Neutrophil (primary cell): ENCODE measurements around the gene MMD2.

Source experiments
- H3K27ac ChIP-seq: fragments of 200-600 bp; sonication (generic); 2 replicates; pipeline ENCODE4 v1.5.1; 2016; ENCODE audit warnings: mild to moderate bottlenecking, moderate library complexity
- H3K27me3 ChIP-seq: fragments of 200-600 bp; sonication (generic); 2 replicates; pipeline ENCODE4 v1.6.0; 2016; ENCODE audit warnings: mild to moderate bottlenecking
- H3K36me3 ChIP-seq: fragments of 200-600 bp; sonication (generic); 2 replicates; pipeline ENCODE4 v1.5.1; 2017
- H3K4me1 ChIP-seq, 2 experiments: fragments of 200-600 bp in 1 of 2; sonication (generic) in 1 of 2; 1 replicate in 1 of 2; 2 replicates in 1 of 2; pipeline versions ENCODE4 v1.5.1 to v1.6.1; 2013 to 2016; ENCODE audit warnings: low read depth in 1 of 2, low read length in 1 of 2, mild to moderate bottlenecking in 1 of 2, moderate library complexity in 1 of 2; ENCODE audit not compliant: control insufficient read depth in 1 of 2, insufficient read depth in 1 of 2
- H3K4me3 ChIP-seq, 2 experiments: fragments of 200-600 bp in 1 of 2; sonication (generic) in 1 of 2; 1 replicate in 1 of 2; 2 replicates in 1 of 2; pipeline ENCODE4 v1.5.1; 2013 to 2016; ENCODE audit warnings: low read depth in 1 of 2, low read length in 1 of 2, mild to moderate bottlenecking in 1 of 2, moderate library complexity in 1 of 2
- H3K9me3 ChIP-seq: fragments of 200-600 bp; sonication (generic); 2 replicates; pipeline ENCODE4 v1.5.1; 2016
- TF ChIP-seq, protein P1 (sequence below): fragments of 200-600 bp; sonication (generic); IDR thresholded peaks from 2 replicates; pipeline ENCODE4 v1.5.1; 2016; ENCODE audit warnings: antibody characterized with exemption

The MMD2 gene

DNA sequence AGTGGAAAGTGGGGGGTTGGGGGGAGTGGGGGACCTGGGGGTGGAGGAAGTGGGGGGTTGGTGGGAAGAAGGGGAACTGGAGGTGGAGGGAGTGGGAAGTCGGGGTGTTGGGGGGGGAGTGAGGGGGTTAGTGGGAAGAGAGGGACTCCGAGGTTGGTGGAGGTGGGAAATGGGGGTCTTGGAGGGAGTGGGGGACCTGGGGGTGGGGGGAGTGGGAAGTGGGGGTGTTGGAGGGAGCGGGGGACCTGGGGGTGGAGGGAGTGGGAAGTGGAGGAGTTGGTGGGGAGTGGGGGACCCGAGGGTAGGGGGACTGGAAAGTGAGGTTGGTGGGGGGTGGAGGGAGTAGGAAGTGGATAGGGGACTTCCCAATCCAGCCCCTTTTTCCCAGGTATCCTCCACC lies 906 bp upstream of the MMD2 start:
- H3K27me3 ChIP-seq = peaks cover 84% of the 10 kb centered on the region
- H3K27ac ChIP-seq = no peak overlapping the region
- no peaks in the 10 kb centered on the region for H3K36me3 ChIP-seq
- no peaks in the 10 kb centered on the region for H3K4me1 ChIP-seq
- no peak overlapping the region for H3K4me3 ChIP-seq
- TF ChIP-seq, protein P1, sequence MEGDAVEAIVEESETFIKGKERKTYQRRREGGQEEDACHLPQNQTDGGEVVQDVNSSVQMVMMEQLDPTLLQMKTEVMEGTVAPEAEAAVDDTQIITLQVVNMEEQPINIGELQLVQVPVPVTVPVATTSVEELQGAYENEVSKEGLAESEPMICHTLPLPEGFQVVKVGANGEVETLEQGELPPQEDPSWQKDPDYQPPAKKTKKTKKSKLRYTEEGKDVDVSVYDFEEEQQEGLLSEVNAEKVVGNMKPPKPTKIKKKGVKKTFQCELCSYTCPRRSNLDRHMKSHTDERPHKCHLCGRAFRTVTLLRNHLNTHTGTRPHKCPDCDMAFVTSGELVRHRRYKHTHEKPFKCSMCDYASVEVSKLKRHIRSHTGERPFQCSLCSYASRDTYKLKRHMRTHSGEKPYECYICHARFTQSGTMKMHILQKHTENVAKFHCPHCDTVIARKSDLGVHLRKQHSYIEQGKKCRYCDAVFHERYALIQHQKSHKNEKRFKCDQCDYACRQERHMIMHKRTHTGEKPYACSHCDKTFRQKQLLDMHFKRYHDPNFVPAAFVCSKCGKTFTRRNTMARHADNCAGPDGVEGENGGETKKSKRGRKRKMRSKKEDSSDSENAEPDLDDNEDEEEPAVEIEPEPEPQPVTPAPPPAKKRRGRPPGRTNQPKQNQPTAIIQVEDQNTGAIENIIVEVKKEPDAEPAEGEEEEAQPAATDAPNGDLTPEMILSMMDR = no peak
- H3K9me3 ChIP-seq = no peaks in the 10 kb centered on the region

DNA sequence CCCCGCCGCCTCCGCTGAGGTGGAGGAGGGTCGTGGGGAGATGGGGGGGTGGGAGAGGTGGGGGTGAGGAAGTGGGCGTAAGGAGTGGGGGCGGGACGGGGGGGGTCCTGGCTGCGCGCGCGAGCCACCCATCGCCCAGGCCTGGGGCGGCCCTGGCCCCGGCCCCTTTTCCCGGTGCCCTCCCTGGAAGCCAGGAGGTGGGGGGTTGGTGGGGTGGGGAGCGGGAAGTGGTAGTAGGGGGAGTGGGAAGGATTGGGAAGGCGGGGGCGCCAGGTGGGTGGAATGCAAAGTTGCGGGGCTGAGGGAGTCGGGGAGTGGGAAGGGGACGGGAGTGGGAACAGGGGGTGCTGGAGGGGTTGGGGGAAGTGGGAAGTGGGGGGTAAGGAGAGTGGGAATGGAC lies 319 bp upstream of the MMD2 start:
- no peak overlapping the region for H3K4me3 ChIP-seq
- TF ChIP-seq, protein P1 = no peak
- H3K27me3 ChIP-seq = peaks cover 84% of the 10 kb centered on the region
- no peaks in the 10 kb centered on the region for H3K4me1 ChIP-seq
- H3K9me3 ChIP-seq = no peaks in the 10 kb centered on the region
- no peak overlapping the region for H3K27ac ChIP-seq
- no peaks in the 10 kb centered on the region for H3K36me3 ChIP-seq

DNA sequence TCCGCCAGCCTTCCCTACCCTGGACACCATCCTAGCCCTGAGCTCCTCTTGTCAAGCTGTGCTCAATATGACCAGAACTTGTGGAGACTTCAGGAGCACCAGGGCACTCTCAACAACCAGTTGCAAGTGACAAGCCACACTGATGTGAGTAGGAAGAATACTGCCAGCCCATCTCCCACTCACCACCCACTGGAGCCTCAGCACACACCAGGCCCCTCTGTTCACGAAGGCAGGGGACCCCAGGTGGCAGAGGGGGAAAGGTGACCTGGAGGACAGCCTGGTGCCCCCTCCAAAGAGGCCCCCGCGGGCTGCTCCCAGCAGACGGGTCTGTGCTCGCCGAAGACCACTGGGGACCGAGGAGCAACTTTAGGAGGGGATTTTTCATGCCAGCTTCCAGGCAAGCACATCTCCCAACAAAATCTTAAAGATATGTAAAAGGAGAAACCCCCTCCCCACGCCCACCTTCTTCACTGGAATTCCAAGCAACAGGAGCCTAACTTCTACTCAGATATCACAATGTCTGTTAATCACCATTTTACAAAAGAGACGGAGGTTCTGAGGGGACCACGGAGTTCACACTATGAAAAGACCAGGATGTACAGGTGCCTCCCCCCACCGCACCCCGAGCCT lies 1.0 kb downstream of the MMD2 start:
- TF ChIP-seq, protein P1 = no peak

DNA sequence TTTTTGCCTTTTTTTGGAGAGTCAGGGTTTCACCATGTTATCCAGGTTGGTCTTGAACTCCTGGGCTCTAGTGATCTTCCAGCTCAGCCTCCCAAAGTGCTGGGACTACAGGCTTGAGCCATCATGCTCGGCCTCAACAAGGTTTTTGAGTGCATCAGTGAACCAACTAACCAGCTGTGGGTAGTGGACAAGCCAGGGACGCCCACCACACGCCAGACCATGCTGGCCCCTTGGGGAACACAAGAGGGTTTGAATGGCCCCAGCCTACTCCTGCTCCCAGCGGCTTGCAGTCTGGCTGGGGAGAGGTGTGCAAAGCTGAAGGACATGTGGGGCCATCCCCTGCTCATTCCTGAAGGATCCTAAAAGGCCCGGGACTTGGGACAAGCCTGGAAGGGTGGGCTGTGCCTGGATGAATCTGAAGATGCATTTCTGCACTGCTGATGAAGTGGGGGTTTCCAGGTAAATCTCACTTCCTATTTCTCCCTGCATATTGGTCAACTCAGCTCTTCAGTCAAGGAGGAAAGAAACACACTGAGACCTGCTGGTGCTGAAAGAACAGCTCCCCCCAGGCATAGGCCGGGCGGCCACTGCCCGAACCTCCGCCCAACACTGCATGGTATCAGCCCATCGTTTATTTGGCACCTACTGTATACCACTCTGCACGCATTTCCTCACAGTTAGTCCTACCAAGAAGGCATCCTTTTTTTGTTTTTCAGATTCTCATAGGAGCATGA lies 6.9 kb downstream of the MMD2 start:
- no peaks in the 10 kb centered on the region for H3K36me3 ChIP-seq
- H3K4me3 ChIP-seq = no peak overlapping the region
- no peaks in the 10 kb centered on the region for H3K9me3 ChIP-seq
- H3K4me1 ChIP-seq = no peaks in the 10 kb centered on the region
- no peak overlapping the region for H3K27ac ChIP-seq
- H3K27me3 ChIP-seq = peaks cover 39% of the 10 kb centered on the region
- TF ChIP-seq, protein P1 = no peak

More for the DNA sequence above, 1.0 kb downstream of the MMD2 start:
- no peak overlapping the region for H3K27ac ChIP-seq
- peaks cover 81% of the 10 kb centered on the region for H3K27me3 ChIP-seq
- no peak overlapping the region for H3K4me3 ChIP-seq
- H3K4me1 ChIP-seq = no peaks in the 10 kb centered on the region
- no peaks in the 10 kb centered on the region for H3K36me3 ChIP-seq
- H3K9me3 ChIP-seq = no peaks in the 10 kb centered on the region

DNA sequence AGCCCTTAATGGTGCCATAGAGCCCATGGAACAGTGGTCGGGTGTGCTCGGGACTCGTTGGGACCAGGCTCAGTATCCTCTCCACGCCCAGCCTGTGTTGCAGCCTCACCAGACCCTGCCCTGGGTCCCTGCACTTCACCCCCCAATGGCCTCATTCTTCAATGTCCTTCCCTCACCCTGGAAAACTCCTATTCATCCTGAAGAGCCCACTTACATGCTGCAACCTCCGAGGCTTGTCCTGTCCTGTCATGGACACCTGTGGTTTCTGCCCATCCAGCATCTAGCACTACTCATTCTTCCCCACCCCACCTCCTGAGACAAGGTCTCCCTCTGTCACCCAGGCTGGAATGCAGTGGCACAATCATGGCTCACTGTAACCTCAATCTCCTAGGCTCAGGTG lies 7.7 kb downstream of the MMD2 start:
- TF ChIP-seq, protein P1 = no peak
- no peaks in the 10 kb centered on the region for H3K9me3 ChIP-seq
- no peaks in the 10 kb centered on the region for H3K4me1 ChIP-seq
- peaks cover 31% of the 10 kb centered on the region for H3K27me3 ChIP-seq
- H3K27ac ChIP-seq = no peak overlapping the region
- no peak overlapping the region for H3K4me3 ChIP-seq
- H3K36me3 ChIP-seq = no peaks in the 10 kb centered on the region
